SU-DHL-6 (cell line): Measurements from ENCODE around the gene SF1.

Experiments
- H2AFZ ChIP-seq: fragments of 200-600 bp; sonication (generic); 2 replicates; pipeline ENCODE4 v1.6.1; 2014; ENCODE audit warnings: low read depth, mild to moderate bottlenecking, moderate library complexity, mixed read lengths, antibody characterized with exemption, low read length; ENCODE audit not compliant: severe bottlenecking
- H3F3A ChIP-seq: fragments of 200-600 bp; shearing (Covaris generic); 2 replicates; pipeline ENCODE4 v1.6.0; 2016; ENCODE audit warnings: antibody characterized with exemption, mild to moderate bottlenecking; ENCODE audit not compliant: insufficient read depth
- H3K27ac ChIP-seq: fragments of 200-600 bp; sonication (generic); 2 replicates; pipeline ENCODE4 v1.5.1; 2016; ENCODE audit warnings: low read depth, mild to moderate bottlenecking, low read length, moderate library complexity, mixed read lengths
- H3K27me3 ChIP-seq: fragments of 200-600 bp; sonication (generic), shearing (Covaris generic); 2 replicates; pipeline ENCODE4 v1.6.0; 2014; ENCODE audit warnings: mild to moderate bottlenecking, low read length
- H3K36me3 ChIP-seq: fragments of 200-600 bp; sonication (generic); 2 replicates; pipeline ENCODE4 v1.6.1; 2014; ENCODE audit warnings: mild to moderate bottlenecking, low read length, mixed read lengths
- H3K4me2 ChIP-seq: fragments of 300-600, 200-600 bp; shearing (Covaris generic), sonication (generic); 2 replicates; pipeline ENCODE4 v1.6.0; 2014; ENCODE audit warnings: low read length, low read depth, mild to moderate bottlenecking; ENCODE audit not compliant: poor library complexity, severe bottlenecking
- H3K4me3 ChIP-seq: fragments of 200-600 bp; sonication (generic); 2 replicates; pipeline ENCODE4 v1.5.1; 2014; ENCODE audit warnings: antibody characterized with exemption, low read length, mild to moderate bottlenecking, mixed read lengths; ENCODE audit not compliant: insufficient read depth, poor library complexity, severe bottlenecking
- H3K79me2 ChIP-seq: fragments of 200-600 bp; sonication (generic); 2 replicates; pipeline ENCODE4 v1.6.1; 2014; ENCODE audit warnings: mild to moderate bottlenecking, low read length, moderate library complexity; ENCODE audit not compliant: insufficient read depth
- H3K9ac ChIP-seq: fragments of 200-600 bp; sonication (generic); 2 replicates; pipeline ENCODE4 v1.7.0; 2014; ENCODE audit warnings: mild to moderate bottlenecking, low read length
- H3K9me2 ChIP-seq: fragments of 200-600 bp; sonication (generic); replicated peaks from 2 replicates; pipeline ENCODE4 v1.6.1; 2014; ENCODE audit warnings: low read length; ENCODE audit not compliant: insufficient read depth
- H3K9me3 ChIP-seq: fragments of 200-600 bp; sonication (generic); 2 replicates; pipeline ENCODE4 v1.6.1; 2014; ENCODE audit warnings: low read length, mixed read lengths; ENCODE audit not compliant: insufficient read depth
- H4K20me1 ChIP-seq: fragments of 200-600 bp; sonication (generic); 2 replicates; pipeline ENCODE4 v1.6.1; 2014; ENCODE audit warnings: low read depth, mild to moderate bottlenecking, antibody characterized with exemption, low read length, moderate library complexity, mixed read lengths
- CTCF ChIP-seq: fragments of 200-600 bp; sonication (generic); IDR thresholded peaks from one replicate; pipeline ENCODE4 v1.5.1; 2017; ENCODE audit warnings: antibody characterized with exemption, mild to moderate bottlenecking, low read length, moderate library complexity; ENCODE audit not compliant: insufficient read depth, poor library complexity, severe bottlenecking
- EZH2phosphoT487 ChIP-seq: fragments of 200-600 bp; sonication (generic), shearing (Covaris generic); conservative IDR thresholded peaks from 2 replicates; pipeline ENCODE4 v1.6.1; 2018; ENCODE audit warnings: mild to moderate bottlenecking, antibody characterized with exemption, low read length, moderate library complexity, mixed read lengths

The SF1 gene

GRCh38 chr11:64810271-64810890 lies 32.0 kb upstream of the SF1 start, which contains the start of gene MEN1:
Gene MEN1, minus strand, starts transcription at chr11:64810551. Its CDS starts 442 bp downstream, at chr11:64810109.
- no peak for TF ChIP-seq CTCF
- no peak for TF ChIP-seq EZH2phosphoT487
- no peaks in the 10 kb centered on the region for H3K27me3 ChIP-seq
- no peaks in the 10 kb centered on the region for H3K9me3 ChIP-seq
- peak within 1 kb of the TSS; percentile 78 for H3K9ac ChIP-seq
- H2AFZ ChIP-seq, result peak within 1 kb of the TSS; percentile 88
- peaks cover 7% of the 10 kb centered on the region; the same call in 1 of the 2 replicates for H3K79me2 ChIP-seq
- no peaks in the 10 kb centered on the region for H3K9me2 ChIP-seq
- H3K36me3 ChIP-seq, result no peaks in the 10 kb centered on the region
- peak within 1 kb of the TSS; percentile 69 for H3K4me3 ChIP-seq
- H3K27ac ChIP-seq, result peak within 1 kb of the TSS; percentile 76
- H3F3A ChIP-seq, result peaks cover 21% of the 10 kb centered on the region
- H3K4me2 ChIP-seq, result peak within 1 kb of the TSS; percentile 63
- no peaks in the 10 kb centered on the region for H4K20me1 ChIP-seq

GRCh38 chr11:64809781-64810241 lies 31.5 kb upstream of the SF1 start:
- peak overlapping the region; percentile 78 for H3K9ac ChIP-seq
- H3K9me3 ChIP-seq, result no peaks in the 10 kb centered on the region
- H3K4me2 ChIP-seq, result peak overlapping the region; percentile 63
- no peaks in the 10 kb centered on the region for H3K9me2 ChIP-seq
- no peaks in the 10 kb centered on the region for H3K27me3 ChIP-seq
- H3K79me2 ChIP-seq, result peaks cover 7% of the 10 kb centered on the region; the same call in 1 of the 2 replicates
- H3K36me3 ChIP-seq, result no peaks in the 10 kb centered on the region
- H2AFZ ChIP-seq, result peak overlapping the region; percentile 88
- peak overlapping the region; percentile 69 for H3K4me3 ChIP-seq
- H4K20me1 ChIP-seq, result no peaks in the 10 kb centered on the region
- peaks cover 19% of the 10 kb centered on the region for H3F3A ChIP-seq
- peak overlapping the region; percentile 76 for H3K27ac ChIP-seq
- TF ChIP-seq EZH2phosphoT487 (no peak), CTCF (no peak)

- Histone ChIP-seq H3F3A (0 out of 2 replicates have a peak, but pooled peaks cover 15% of the 10 kb centered on the region), H3K9me2 (no peaks in the 10 kb centered on the region), H3K9ac (no peak overlapping the region), H3K36me3 (no peaks in the 10 kb centered on the region), H2AFZ (no peak overlapping the region), H3K4me2 (no peak overlapping the region), H3K27ac (no peak overlapping the region), H3K79me2 (peaks cover 7% of the 10 kb centered on the region; the same call in 1 of the 2 replicates), H3K4me3 (no peak overlapping the region), H3K27me3 (no peaks in the 10 kb centered on the region), H3K9me3 (no peaks in the 10 kb centered on the region), H4K20me1 (no peaks in the 10 kb centered on the region)
- TF ChIP-seq CTCF, result no peak
- no peak for TF ChIP-seq EZH2phosphoT487
Observed at GRCh38 chr11:64805481-64805880, 27.1 kb upstream of the SF1 start.
